AG04450 (cell line): Measurements from ENCODE around the gene SLC6A6. TPM values are rescaled to one million over a fixed set of nuclear protein-coding genes. Genes with fewer than 3 reads are reported as not detected.

Experiments used
- CTCF ChIA-PET: fragments of 300-600, 350-600 bp; formaldehyde crosslinking; extraction: SDS; loops from one replicate; lab custom pipeline; 2022; ENCODE audit warnings: antibody characterized with exemption, inconsistent platforms; lab: Charles Lee
- POLR2A ChIA-PET: fragments of 350-600 bp; formaldehyde crosslinking; extraction: SDS; loops from one replicate; lab custom pipeline; 2021; ENCODE audit warnings: antibody characterized with exemption, inconsistent platforms; lab: Yijun Ruan, JAX
- DNase-seq: peaks from one replicate; pipeline ENCODE4 v3.0.0-alpha.2; 2011; ENCODE audit warnings: low read depth, low spot score
- H3K27ac ChIP-seq: one replicate; pipeline ENCODE4 v1.5.1; 2012; ENCODE audit warnings: low read depth, low read length, control low read depth
- H3K27me3 ChIP-seq: one replicate; pipeline ENCODE4 v1.6.0; 2012; ENCODE audit warnings: low read length; ENCODE audit not compliant: control insufficient read depth, insufficient read depth
- H3K4me3 ChIP-seq: 2 replicates; pipeline ENCODE4 v1.5.1; 2011; ENCODE audit warnings: mild to moderate bottlenecking, low read depth, low read length, control low read depth
- H3K9me3 ChIP-seq: 2 replicates; pipeline ENCODE4 v1.5.1; 2012; ENCODE audit warnings: low read length; ENCODE audit not compliant: control insufficient read depth, insufficient read depth
- polyA plus RNA-seq: library from polyadenylated mRNA; depleted of rRNA; stranded (reverse); fragments of >200 nt; gene quantifications from 2 replicates; pipeline ENCODE4 v1.2.3, GENCODE V29; 2011
- TF ChIP-seq, protein P1 (sequence below): IDR thresholded peaks from 2 replicates; pipeline ENCODE4 v1.5.1; 2011; ENCODE audit warnings: low read depth, low read length, control low read depth, inconsistent platforms

Gene SLC6A6
- polyA plus RNA-seq, 1 experiment: 30.8 TPM

- CTCF ChIA-PET: interaction anchor here (1.0 to 3.4 kb wide), 2 partner anchors 13 to 236 kb away, joined by 3 to 17 read pairs; no protein-coding TSS in a partner anchor
- DNase-seq: no peak
These were observed 37.2 kb downstream of the SLC6A6 start for GRCh38 chr3:14439501-14440167.

DNA sequence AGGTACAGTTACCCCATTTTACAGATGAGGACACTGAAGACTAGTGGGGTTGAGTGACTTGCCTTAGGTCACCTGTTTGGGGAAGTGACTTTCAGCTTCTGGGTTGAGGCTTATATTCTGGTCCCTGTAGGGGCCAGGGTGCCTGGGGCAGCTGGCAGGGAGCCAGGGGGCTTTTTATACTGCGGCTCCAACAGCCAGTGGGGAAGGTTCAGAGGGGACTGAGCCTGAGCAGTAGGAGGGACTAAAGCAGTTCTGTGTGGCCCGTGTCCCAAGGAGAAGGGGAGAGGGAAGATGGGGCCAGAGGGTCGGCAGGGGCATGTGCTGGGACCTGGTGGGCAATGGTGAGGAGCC is 37.7 kb downstream of the SLC6A6 start:
- POLR2A ChIA-PET: no interaction called here
- no peak for DNase-seq
- H3K9me3 ChIP-seq: no peaks in the 10 kb centered on the region
- H3K27me3 ChIP-seq: no peaks in the 10 kb centered on the region
- no peak overlapping the region for H3K4me3 ChIP-seq
- no peak overlapping the region for H3K27ac ChIP-seq
- CTCF ChIA-PET: interaction anchor here (2.2 kb wide), 1 partner anchor 236 kb away, joined by 9 read pairs; no protein-coding TSS in a partner anchor
- TF ChIP-seq, protein P1, sequence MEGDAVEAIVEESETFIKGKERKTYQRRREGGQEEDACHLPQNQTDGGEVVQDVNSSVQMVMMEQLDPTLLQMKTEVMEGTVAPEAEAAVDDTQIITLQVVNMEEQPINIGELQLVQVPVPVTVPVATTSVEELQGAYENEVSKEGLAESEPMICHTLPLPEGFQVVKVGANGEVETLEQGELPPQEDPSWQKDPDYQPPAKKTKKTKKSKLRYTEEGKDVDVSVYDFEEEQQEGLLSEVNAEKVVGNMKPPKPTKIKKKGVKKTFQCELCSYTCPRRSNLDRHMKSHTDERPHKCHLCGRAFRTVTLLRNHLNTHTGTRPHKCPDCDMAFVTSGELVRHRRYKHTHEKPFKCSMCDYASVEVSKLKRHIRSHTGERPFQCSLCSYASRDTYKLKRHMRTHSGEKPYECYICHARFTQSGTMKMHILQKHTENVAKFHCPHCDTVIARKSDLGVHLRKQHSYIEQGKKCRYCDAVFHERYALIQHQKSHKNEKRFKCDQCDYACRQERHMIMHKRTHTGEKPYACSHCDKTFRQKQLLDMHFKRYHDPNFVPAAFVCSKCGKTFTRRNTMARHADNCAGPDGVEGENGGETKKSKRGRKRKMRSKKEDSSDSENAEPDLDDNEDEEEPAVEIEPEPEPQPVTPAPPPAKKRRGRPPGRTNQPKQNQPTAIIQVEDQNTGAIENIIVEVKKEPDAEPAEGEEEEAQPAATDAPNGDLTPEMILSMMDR: no peak

More at GRCh38 chr3:14439501-14440167, 37.2 kb downstream of the SLC6A6 start:
- H3K9me3 ChIP-seq: no peaks in the 10 kb centered on the region
- no peak overlapping the region for H3K4me3 ChIP-seq
- TF ChIP-seq, protein P1: no peak
- H3K27me3 ChIP-seq: no peaks in the 10 kb centered on the region
- POLR2A ChIA-PET: interaction anchor here (0.7 to 1.3 kb wide), 2 partner anchors 13 to 261 kb away, joined by 3 to 4 read pairs; partner anchors contain the start of genes LSM3 and XPC
- H3K27ac ChIP-seq: no peak overlapping the region

GRCh38 chr3:14440531-14441239 is 38.3 kb downstream of the SLC6A6 start:
- Histone ChIP-seq H3K27ac (no peak overlapping the region), H3K9me3 (no peaks in the 10 kb centered on the region), H3K27me3 (no peaks in the 10 kb centered on the region), H3K4me3 (no peak overlapping the region)
- CTCF ChIA-PET: interaction anchor here (2.2 kb wide), 1 partner anchor 237 kb away, joined by 9 read pairs; no protein-coding TSS in a partner anchor
- TF ChIP-seq, protein P1: no peak
- DNase-seq: no peak
- POLR2A ChIA-PET: interaction anchor here (2.2 kb wide), 1 partner anchor 12 kb away, joined by 8 read pairs; no protein-coding TSS in a partner anchor

- CTCF ChIA-PET: interaction anchor here (2.2 kb wide), 1 partner anchor 238 kb away, joined by 9 read pairs; no protein-coding TSS in a partner anchor
- peak overlapping the region; percentile 21 for H3K27ac ChIP-seq
- no peak overlapping the region for H3K4me3 ChIP-seq
- POLR2A ChIA-PET: interaction anchor here (2.2 kb wide), 1 partner anchor 11 kb away, joined by 8 read pairs; no protein-coding TSS in a partner anchor
- TF ChIP-seq, protein P1: no peak
- H3K27me3 ChIP-seq: no peaks in the 10 kb centered on the region
- no peak for DNase-seq
- H3K9me3 ChIP-seq: no peaks in the 10 kb centered on the region
These were observed 39.0 kb downstream of the SLC6A6 start for GRCh38 chr3:14441240-14441919.
